ENCODE data around the gene PALM. TPM values are rescaled to one million over a fixed set of nuclear protein-coding genes. Genes with fewer than 3 reads are reported as not detected.
"Not testable (repeated sequence)": the region's sequence is repeated elsewhere in the genome, so short reads cannot be mapped to it uniquely, and the experiment has no call there.

PALM gene
- total and polyA plus RNA-seq, 4 donors, result 0.92 to 5.1 (median 4.3) TPM

DNA sequence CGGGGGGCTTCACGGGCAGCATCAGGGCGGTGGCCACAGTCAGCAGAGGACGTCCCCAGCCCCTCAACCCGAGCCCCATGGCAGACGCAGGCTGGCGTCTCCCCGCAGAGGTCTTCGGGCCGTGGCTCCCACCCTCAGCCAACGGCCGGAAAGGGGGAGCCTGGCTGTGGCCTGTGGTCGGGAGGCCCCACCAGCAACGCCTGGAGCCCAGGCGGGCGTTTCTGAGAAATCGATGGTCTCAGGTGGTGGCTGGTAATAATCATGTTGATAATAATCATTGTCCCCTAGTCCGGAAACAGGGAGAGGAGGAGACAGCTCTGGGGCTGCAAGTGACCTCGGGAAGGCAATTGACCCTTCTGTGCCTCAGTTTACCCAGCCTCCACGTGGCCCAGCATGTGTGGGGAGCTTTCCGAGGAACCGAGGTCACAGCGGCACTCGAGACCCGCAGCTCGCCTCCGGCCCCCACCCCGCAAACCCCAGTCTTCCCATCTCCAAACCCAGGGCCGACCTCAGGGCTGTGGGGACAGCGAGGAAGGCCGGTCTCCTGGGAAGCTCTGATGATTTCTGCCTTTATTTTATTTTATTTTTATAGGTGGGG, 13.3 kb upstream of the PALM start, which contains the start of gene PRSS57:
PRSS57 (minus strand) TSS at position 101 of the 598 bp plus-strand sequence; CDS start at position 79, 22 bp downstream.
- DNase-seq (ENCODE audit: low spot score), result no peak
- Histone ChIP-seq H3K36me3 (ENCODE audit: control insufficient read depth in 4 of 4, insufficient read depth in 3 of 4, low read depth in 1 of 4, low read length in 3 of 4) (no peaks in the 10 kb centered on the region), H3K27ac (ENCODE audit: low read depth in 1 of 2, low read length in 2 of 2) (no peak within 1 kb of the TSS), H3K9me3 (ENCODE audit: control insufficient read depth in 4 of 4, low read length in 3 of 4) (no peaks in the 10 kb centered on the region), H3K27me3 (ENCODE audit: control insufficient read depth in 4 of 4, insufficient read depth in 4 of 4, low read length in 3 of 4) (no peaks in the 10 kb centered on the region), H3K4me1 (ENCODE audit: control insufficient read depth in 4 of 4, insufficient read depth in 4 of 4, low read length in 3 of 4) (no peaks in the 10 kb centered on the region), H3K4me3 (ENCODE audit: low read depth in 1 of 3, low read length in 3 of 3) (no peak within 1 kb of the TSS), H3K9ac (ENCODE audit: low read depth in 1 of 2, low read length in 2 of 2) (no peak within 1 kb of the TSS)
- 64% methylated on average over 31 of the region's 31 CpGs for WGBS
- TF ChIP-seq, protein P1, sequence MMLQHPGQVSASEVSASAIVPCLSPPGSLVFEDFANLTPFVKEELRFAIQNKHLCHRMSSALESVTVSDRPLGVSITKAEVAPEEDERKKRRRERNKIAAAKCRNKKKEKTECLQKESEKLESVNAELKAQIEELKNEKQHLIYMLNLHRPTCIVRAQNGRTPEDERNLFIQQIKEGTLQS (IDR thresholded peaks at IDR 0.05), result no peak
- TF ChIP-seq, protein P2, sequence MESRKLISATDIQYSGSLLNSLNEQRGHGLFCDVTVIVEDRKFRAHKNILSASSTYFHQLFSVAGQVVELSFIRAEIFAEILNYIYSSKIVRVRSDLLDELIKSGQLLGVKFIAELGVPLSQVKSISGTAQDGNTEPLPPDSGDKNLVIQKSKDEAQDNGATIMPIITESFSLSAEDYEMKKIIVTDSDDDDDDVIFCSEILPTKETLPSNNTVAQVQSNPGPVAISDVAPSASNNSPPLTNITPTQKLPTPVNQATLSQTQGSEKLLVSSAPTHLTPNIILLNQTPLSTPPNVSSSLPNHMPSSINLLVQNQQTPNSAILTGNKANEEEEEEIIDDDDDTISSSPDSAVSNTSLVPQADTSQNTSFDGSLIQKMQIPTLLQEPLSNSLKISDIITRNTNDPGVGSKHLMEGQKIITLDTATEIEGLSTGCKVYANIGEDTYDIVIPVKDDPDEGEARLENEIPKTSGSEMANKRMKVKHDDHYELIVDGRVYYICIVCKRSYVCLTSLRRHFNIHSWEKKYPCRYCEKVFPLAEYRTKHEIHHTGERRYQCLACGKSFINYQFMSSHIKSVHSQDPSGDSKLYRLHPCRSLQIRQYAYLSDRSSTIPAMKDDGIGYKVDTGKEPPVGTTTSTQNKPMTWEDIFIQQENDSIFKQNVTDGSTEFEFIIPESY (IDR thresholded peaks at IDR 0.05), result no peak
- TF ChIP-seq JUND (IDR thresholded peaks at IDR 0.05), result no peak
- TF ChIP-seq EGR1 (IDR thresholded peaks at IDR 0.05; ENCODE audit: low read depth in 2 of 2), result no peak
- TF ChIP-seq, protein P3, sequence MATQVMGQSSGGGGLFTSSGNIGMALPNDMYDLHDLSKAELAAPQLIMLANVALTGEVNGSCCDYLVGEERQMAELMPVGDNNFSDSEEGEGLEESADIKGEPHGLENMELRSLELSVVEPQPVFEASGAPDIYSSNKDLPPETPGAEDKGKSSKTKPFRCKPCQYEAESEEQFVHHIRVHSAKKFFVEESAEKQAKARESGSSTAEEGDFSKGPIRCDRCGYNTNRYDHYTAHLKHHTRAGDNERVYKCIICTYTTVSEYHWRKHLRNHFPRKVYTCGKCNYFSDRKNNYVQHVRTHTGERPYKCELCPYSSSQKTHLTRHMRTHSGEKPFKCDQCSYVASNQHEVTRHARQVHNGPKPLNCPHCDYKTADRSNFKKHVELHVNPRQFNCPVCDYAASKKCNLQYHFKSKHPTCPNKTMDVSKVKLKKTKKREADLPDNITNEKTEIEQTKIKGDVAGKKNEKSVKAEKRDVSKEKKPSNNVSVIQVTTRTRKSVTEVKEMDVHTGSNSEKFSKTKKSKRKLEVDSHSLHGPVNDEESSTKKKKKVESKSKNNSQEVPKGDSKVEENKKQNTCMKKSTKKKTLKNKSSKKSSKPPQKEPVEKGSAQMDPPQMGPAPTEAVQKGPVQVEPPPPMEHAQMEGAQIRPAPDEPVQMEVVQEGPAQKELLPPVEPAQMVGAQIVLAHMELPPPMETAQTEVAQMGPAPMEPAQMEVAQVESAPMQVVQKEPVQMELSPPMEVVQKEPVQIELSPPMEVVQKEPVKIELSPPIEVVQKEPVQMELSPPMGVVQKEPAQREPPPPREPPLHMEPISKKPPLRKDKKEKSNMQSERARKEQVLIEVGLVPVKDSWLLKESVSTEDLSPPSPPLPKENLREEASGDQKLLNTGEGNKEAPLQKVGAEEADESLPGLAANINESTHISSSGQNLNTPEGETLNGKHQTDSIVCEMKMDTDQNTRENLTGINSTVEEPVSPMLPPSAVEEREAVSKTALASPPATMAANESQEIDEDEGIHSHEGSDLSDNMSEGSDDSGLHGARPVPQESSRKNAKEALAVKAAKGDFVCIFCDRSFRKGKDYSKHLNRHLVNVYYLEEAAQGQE (IDR thresholded peaks at IDR 0.05), result no peak
- TF ChIP-seq, protein P4, sequence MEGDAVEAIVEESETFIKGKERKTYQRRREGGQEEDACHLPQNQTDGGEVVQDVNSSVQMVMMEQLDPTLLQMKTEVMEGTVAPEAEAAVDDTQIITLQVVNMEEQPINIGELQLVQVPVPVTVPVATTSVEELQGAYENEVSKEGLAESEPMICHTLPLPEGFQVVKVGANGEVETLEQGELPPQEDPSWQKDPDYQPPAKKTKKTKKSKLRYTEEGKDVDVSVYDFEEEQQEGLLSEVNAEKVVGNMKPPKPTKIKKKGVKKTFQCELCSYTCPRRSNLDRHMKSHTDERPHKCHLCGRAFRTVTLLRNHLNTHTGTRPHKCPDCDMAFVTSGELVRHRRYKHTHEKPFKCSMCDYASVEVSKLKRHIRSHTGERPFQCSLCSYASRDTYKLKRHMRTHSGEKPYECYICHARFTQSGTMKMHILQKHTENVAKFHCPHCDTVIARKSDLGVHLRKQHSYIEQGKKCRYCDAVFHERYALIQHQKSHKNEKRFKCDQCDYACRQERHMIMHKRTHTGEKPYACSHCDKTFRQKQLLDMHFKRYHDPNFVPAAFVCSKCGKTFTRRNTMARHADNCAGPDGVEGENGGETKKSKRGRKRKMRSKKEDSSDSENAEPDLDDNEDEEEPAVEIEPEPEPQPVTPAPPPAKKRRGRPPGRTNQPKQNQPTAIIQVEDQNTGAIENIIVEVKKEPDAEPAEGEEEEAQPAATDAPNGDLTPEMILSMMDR (IDR thresholded peaks at IDR 0.05; ENCODE audit: low read depth, low read length, missing input control), result no peak
- TF ChIP-seq NR2F2 (IDR thresholded peaks at IDR 0.05), result no peak

DNA sequence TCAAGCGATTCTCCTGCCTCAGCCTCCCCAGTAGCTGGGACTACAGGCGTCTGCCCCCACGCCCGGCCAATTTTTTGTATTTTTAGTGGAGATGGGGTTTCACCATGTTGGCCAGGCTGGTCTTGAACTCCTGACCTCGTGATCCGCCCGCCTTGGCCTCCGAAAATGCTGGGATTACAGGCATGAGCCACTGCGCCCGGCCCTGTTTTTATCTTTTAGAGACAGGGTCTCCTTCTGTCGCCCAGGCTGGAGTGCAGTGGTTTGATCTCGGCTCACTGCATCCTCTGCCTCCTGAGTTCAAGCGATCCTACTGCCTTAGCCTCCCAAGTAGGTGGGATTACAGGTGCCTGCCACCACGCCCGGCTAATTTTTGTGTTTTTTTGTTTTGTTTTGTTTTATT, 10.2 kb upstream of the PALM start:
- not testable (repeated sequence) for H3K9me3 ChIP-seq (ENCODE audit: control insufficient read depth in 4 of 4, low read length in 3 of 4); H3K27me3 ChIP-seq (ENCODE audit: control insufficient read depth in 4 of 4, insufficient read depth in 4 of 4, low read length in 3 of 4); H3K27ac ChIP-seq (ENCODE audit: low read depth in 1 of 2, low read length in 2 of 2); H3K36me3 ChIP-seq (ENCODE audit: control insufficient read depth in 4 of 4, insufficient read depth in 3 of 4, low read depth in 1 of 4, low read length in 3 of 4); H3K9ac ChIP-seq (ENCODE audit: low read depth in 1 of 2, low read length in 2 of 2); H3K4me1 ChIP-seq (ENCODE audit: control insufficient read depth in 4 of 4, insufficient read depth in 4 of 4, low read length in 3 of 4); DNase-seq (ENCODE audit: low spot score); H3K4me3 ChIP-seq (ENCODE audit: low read depth in 1 of 3, low read length in 3 of 3)
- 90% methylated on average over 15 of the region's 15 CpGs for WGBS

DNA sequence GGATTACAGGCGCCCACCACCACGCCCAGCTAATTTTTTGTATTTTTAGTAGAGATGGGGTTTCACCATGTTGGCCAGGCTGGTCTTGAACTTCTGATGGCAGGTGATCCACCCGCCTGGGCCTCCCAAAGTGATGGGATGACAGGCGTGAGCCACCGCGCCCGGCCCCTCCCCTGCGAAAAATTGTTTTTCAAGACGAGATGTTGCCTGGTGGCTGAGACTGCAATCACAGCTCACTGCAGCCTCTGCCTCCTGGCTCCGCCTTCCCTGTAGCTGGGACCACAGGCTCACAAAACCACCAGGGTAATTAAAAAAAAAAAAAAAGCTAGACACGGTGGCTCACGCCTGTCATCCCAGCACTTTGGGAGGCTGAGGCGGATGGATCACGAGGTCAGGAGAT, 8.8 kb upstream of the PALM start:
- H3K9me3 ChIP-seq (ENCODE audit: control insufficient read depth in 4 of 4, low read length in 3 of 4); H3K27ac ChIP-seq (ENCODE audit: low read depth in 1 of 2, low read length in 2 of 2); H3K4me1 ChIP-seq (ENCODE audit: control insufficient read depth in 4 of 4, insufficient read depth in 4 of 4, low read length in 3 of 4); H3K4me3 ChIP-seq (ENCODE audit: low read depth in 1 of 3, low read length in 3 of 3); H3K27me3 ChIP-seq (ENCODE audit: control insufficient read depth in 4 of 4, insufficient read depth in 4 of 4, low read length in 3 of 4); H3K36me3 ChIP-seq (ENCODE audit: control insufficient read depth in 4 of 4, insufficient read depth in 3 of 4, low read depth in 1 of 4, low read length in 3 of 4); DNase-seq (ENCODE audit: low spot score); H3K9ac ChIP-seq (ENCODE audit: low read depth in 1 of 2, low read length in 2 of 2): not testable (repeated sequence)
- WGBS, result 71% methylated on average over 14 of the region's 14 CpGs

DNA sequence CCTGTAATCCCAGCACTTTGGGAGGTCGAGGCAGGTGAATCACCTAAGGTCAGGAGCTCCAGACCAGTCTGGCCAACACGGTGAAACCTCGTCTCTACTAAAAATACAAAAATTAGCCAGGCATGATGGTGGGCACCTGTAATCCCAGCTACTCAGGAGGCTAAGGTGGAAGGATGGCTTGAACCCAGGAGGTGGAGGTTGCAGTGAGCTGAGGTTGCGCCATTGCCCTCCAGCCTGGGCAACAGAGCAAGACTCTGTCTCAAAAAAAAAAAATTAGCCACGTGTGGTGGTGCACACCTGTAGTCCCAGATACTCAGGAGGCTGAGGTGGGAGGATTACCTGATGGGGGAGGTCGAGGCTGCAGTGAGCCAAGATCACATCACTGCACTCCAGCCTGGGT, 5.9 kb upstream of the PALM start:
- not testable (repeated sequence) for DNase-seq (ENCODE audit: low spot score); H3K27me3 ChIP-seq (ENCODE audit: control insufficient read depth in 4 of 4, insufficient read depth in 4 of 4, low read length in 3 of 4); H3K4me3 ChIP-seq (ENCODE audit: low read depth in 1 of 3, low read length in 3 of 3); H3K4me1 ChIP-seq (ENCODE audit: control insufficient read depth in 4 of 4, insufficient read depth in 4 of 4, low read length in 3 of 4); H3K36me3 ChIP-seq (ENCODE audit: control insufficient read depth in 4 of 4, insufficient read depth in 3 of 4, low read depth in 1 of 4, low read length in 3 of 4); H3K9ac ChIP-seq (ENCODE audit: low read depth in 1 of 2, low read length in 2 of 2); H3K9me3 ChIP-seq (ENCODE audit: control insufficient read depth in 4 of 4, low read length in 3 of 4); H3K27ac ChIP-seq (ENCODE audit: low read depth in 1 of 2, low read length in 2 of 2)
- WGBS, result 74% methylated on average over 6 of the region's 6 CpGs
